ENCODE results near the gene POLD3. TPM values are rescaled to one million over a fixed set of nuclear protein-coding genes. Genes with fewer than 3 reads are reported as not detected.

POLD3 gene
- total RNA-seq, 1 donor from 2014 or later: 12.8 TPM

DNA sequence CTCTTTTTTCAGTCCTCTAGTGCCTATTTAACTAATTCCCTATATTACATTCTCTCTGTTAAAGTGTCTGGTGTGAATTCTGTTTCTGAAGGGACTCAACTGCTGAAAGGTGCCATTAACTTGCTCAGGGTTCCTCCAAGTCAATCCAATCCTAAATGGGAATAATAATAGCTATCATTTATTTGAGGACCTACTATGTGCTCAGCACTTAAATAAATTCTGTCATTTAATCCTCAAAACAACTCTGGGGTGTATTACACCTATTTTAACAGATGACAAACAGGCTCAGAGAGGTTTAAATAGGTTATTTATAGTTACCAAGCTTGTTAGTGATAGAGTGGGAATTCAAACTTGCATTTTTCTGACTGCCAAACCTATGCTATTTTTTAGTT, 40.6 kb upstream of the POLD3 start:
- H3K9me3 Mint-ChIP-seq (ENCODE audit: unreplicated experiment): no peaks in the 10 kb centered on the region
- no peaks in the 10 kb centered on the region for H3K36me3 Mint-ChIP-seq (ENCODE audit: unreplicated experiment)
- no peak overlapping the region for H3K4me3 Mint-ChIP-seq (ENCODE audit: unreplicated experiment)
- H3K4me1 Mint-ChIP-seq (ENCODE audit: unreplicated experiment): no peaks in the 10 kb centered on the region
- TF ChIP-seq, protein P1, sequence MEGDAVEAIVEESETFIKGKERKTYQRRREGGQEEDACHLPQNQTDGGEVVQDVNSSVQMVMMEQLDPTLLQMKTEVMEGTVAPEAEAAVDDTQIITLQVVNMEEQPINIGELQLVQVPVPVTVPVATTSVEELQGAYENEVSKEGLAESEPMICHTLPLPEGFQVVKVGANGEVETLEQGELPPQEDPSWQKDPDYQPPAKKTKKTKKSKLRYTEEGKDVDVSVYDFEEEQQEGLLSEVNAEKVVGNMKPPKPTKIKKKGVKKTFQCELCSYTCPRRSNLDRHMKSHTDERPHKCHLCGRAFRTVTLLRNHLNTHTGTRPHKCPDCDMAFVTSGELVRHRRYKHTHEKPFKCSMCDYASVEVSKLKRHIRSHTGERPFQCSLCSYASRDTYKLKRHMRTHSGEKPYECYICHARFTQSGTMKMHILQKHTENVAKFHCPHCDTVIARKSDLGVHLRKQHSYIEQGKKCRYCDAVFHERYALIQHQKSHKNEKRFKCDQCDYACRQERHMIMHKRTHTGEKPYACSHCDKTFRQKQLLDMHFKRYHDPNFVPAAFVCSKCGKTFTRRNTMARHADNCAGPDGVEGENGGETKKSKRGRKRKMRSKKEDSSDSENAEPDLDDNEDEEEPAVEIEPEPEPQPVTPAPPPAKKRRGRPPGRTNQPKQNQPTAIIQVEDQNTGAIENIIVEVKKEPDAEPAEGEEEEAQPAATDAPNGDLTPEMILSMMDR (IDR thresholded peaks at IDR 0.05): no peak
- no peak for DNase-seq (ENCODE audit: extremely low spot score, unreplicated experiment)
- no peak overlapping the region for H3K27ac Mint-ChIP-seq (ENCODE audit: unreplicated experiment)
- peaks cover 52% of the 10 kb centered on the region for H3K27me3 Mint-ChIP-seq (ENCODE audit: unreplicated experiment)

DNA sequence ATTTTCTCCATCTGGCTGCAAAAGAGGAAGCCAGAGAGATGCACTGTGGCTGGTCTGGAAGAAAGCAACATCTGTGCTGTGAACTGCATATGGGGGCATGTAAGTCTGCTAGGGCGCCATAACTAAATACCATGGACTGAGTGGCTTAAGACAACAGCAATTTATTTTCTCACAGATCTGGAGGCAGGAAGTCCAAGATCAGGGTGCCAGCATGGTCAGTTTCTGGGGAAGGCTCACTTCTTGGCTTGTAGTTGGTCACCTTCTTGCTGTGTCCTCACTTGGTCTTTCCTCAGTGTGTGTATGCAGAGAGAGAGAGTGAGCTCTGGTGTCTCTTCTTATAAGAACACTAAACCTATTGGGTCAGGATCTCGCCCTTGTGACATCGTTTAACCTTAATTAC, 34.9 kb upstream of the POLD3 start:
- no peaks in the 10 kb centered on the region for H3K36me3 Mint-ChIP-seq (ENCODE audit: unreplicated experiment)
- no peak overlapping the region for H3K27ac Mint-ChIP-seq (ENCODE audit: unreplicated experiment)
- TF ChIP-seq, protein P1 (IDR thresholded peaks at IDR 0.05): no peak
- DNase-seq (ENCODE audit: extremely low spot score, unreplicated experiment): no peak
- H3K27me3 Mint-ChIP-seq (ENCODE audit: unreplicated experiment): peaks cover 45% of the 10 kb centered on the region
- H3K4me3 Mint-ChIP-seq (ENCODE audit: unreplicated experiment): no peak overlapping the region
- peaks cover 4% of the 10 kb centered on the region for H3K9me3 Mint-ChIP-seq (ENCODE audit: unreplicated experiment)
- H3K4me1 Mint-ChIP-seq (ENCODE audit: unreplicated experiment): no peaks in the 10 kb centered on the region

DNA sequence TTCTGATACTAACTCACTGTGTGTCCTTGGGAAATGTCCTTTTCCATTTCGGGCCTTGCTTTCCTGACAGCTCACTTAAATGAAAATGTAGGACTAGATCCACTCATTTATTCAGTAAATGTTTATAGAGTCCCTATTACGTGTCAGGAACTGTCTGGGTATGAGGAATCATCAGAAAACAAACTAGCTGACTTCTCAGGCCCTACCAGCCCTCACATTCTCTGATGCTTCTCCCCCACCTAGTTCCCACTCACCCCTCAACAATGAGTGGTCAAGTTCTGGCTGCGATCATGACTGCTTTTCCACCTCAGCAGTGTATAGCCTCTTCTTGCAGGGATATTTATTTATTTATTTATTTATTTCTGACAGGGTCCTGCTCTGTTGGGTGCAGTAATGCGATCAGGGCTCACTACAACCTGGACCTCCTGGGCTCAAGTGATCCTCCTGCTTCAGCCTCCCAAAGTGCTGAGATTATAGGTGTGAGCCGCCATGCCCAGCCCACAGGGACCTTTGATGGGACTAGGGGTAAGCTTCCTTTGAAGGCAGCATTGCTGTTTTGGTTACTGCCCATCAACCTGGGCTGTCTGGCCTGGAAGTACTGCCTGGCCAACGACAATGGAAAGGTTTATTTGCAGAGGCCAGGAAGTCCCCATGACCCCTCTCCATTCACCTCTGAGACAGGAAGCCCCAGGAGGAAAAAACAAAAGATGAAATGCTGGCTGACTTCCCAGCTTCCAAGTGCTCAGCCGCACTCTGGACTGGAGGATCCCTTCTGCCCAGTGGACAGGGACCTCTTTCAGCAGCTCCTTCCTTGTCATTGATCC, 33.1 kb upstream of the POLD3 start:
- DNase-seq (ENCODE audit: extremely low spot score, unreplicated experiment): no peak
- TF ChIP-seq, protein P1 (IDR thresholded peaks at IDR 0.05): no peak
- Mint-ChIP-seq H3K9me3 (ENCODE audit: unreplicated experiment) (peaks cover 4% of the 10 kb centered on the region), H3K4me3 (ENCODE audit: unreplicated experiment) (no peak overlapping the region), H3K36me3 (ENCODE audit: unreplicated experiment) (no peaks in the 10 kb centered on the region), H3K4me1 (ENCODE audit: unreplicated experiment) (no peaks in the 10 kb centered on the region), H3K27me3 (ENCODE audit: unreplicated experiment) (peaks cover 50% of the 10 kb centered on the region), H3K27ac (ENCODE audit: unreplicated experiment) (no peak overlapping the region)

DNA sequence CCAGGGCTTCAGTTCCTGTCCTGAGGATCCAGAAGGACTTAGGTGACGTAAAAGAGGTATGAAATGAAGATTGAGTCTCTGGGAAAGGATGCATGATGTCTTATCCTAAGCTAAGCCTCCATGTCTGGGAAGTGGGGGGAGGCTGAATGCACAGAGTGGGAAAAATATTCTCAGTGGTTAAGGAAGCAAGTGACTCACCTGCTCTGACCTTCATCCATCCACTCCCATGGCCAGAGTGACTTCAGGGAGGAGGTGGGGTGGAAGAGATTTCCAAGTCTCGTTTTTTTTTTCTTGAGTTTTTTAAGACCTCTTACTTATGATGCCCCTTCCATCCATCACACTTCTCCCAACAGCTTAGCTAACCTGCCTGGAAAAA, 32.5 kb upstream of the POLD3 start:
- Mint-ChIP-seq H3K9me3 (ENCODE audit: unreplicated experiment) (peaks cover 4% of the 10 kb centered on the region), H3K4me3 (ENCODE audit: unreplicated experiment) (no peak overlapping the region), H3K4me1 (ENCODE audit: unreplicated experiment) (no peaks in the 10 kb centered on the region), H3K27me3 (ENCODE audit: unreplicated experiment) (peaks cover 50% of the 10 kb centered on the region), H3K36me3 (ENCODE audit: unreplicated experiment) (no peaks in the 10 kb centered on the region), H3K27ac (ENCODE audit: unreplicated experiment) (no peak overlapping the region)
- TF ChIP-seq, protein P1 (IDR thresholded peaks at IDR 0.05): no peak
- DNase-seq (ENCODE audit: extremely low spot score, unreplicated experiment): no peak

DNA sequence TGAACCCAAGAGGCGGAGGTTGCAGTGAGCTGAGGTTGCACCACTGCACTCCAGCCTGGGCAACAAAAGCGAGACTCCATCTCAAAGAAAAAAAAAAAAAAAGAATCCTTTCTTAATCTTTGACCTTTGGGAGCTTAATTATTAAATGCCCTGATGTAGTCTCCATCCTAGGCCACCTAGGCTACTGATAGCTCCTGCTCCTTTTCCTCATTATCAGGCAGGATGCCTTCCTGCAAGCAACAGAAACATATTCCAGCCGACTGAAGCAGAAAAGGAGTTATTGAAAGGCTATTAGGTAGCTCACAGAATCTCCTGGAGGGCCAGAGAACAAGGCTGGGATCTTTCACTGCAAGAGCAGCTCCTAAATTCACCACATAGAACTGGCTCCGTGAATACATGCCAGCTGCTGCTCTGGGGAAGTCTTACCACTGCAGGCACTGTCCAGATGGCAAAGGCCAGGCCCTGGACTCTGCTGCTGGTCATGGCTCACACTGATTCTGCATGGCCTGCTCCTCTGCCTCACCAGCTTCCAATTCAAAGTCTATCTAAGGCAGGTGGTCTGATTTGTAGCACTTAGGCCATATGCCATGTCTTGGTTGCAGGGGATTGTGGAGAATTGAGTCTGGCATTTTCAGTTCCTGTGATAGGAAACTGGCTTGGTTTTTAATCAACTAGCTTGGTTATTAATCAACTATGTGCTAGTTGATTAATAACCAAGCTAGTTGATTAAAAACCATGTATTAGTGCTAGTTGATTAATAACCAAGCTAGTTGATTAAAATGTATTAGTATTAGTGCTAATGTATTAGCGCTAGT, 26.0 kb upstream of the POLD3 start:
- Mint-ChIP-seq H3K27me3 (ENCODE audit: unreplicated experiment) (peaks cover 32% of the 10 kb centered on the region), H3K4me1 (ENCODE audit: unreplicated experiment) (no peaks in the 10 kb centered on the region), H3K4me3 (ENCODE audit: unreplicated experiment) (no peak overlapping the region), H3K27ac (ENCODE audit: unreplicated experiment) (no peak overlapping the region), H3K9me3 (ENCODE audit: unreplicated experiment) (peaks cover 4% of the 10 kb centered on the region), H3K36me3 (ENCODE audit: unreplicated experiment) (no peaks in the 10 kb centered on the region)
- no peak for DNase-seq (ENCODE audit: extremely low spot score, unreplicated experiment)
- TF ChIP-seq, protein P1 (IDR thresholded peaks at IDR 0.05): no peak

Data from osteocyte (in vitro differentiated cells).